IMR-90 (cell line): ENCODE measurements around the gene TTC39B. TPM values are rescaled to one million over a fixed set of nuclear protein-coding genes. Genes with fewer than 3 reads are reported as not detected.

ENCODE experiments used
- ATAC-seq: fragments of 200-7000 bp; cut with Tn5 transposase; 2 replicates; pipeline ENCODE4 v1.9.1; 2020; ENCODE audit warnings: low read depth, mild to moderate bottlenecking, moderate library complexity
- BruUV-seq: library from RNA; stranded (reverse); fragments of 400-500 nt; replicated peaks from 2 replicates; lab custom pipeline; 2021; lab: Mats Ljungman, UMichigan
- CTCF ChIA-PET: fragments of 300-600 bp; formaldehyde crosslinking; extraction: SDS; loops from one replicate; lab custom pipeline; 2021; ENCODE audit warnings: antibody characterized with exemption; lab: Yijun Ruan, JAX
- POLR2A ChIA-PET: fragments of 300-600 bp; sonication (Branson Sonifier 250); formaldehyde crosslinking; loops from one replicate; lab custom pipeline; 2022; ENCODE audit warnings: antibody characterized with exemption; ENCODE audit not compliant: unreplicated experiment; lab: Charles Lee
- DNase-seq: peaks from one replicate; pipeline ENCODE4 v3.0.0; 2013
- H2AFZ ChIP-seq: replicated peaks from 2 replicates; pipeline ENCODE3; 2013; ENCODE audit warnings: low read length, mild to moderate bottlenecking; ENCODE audit not compliant: poor library complexity
- H2AK5ac ChIP-seq: 2 replicates; pipeline ENCODE4 v1.6.1; 2013; ENCODE audit warnings: low read depth, low read length, inconsistent platforms
- H2AK9ac ChIP-seq: replicated peaks from 2 replicates; pipeline ENCODE3; 2013; ENCODE audit warnings: mild to moderate bottlenecking, low read depth, low read length, moderate library complexity; ENCODE audit not compliant: poor library complexity
- H2BK120ac ChIP-seq: 2 replicates; pipeline ENCODE4 v1.6.1; 2013; ENCODE audit warnings: low read depth, low read length, inconsistent platforms
- H2BK15ac ChIP-seq: 3 replicates; pipeline ENCODE4 v1.6.1; 2013; ENCODE audit warnings: low read depth, low read length, inconsistent platforms
- H2BK20ac ChIP-seq: 2 replicates; pipeline ENCODE4 v1.6.1; 2013; ENCODE audit warnings: low read depth, mild to moderate bottlenecking, inconsistent platforms, low read length, moderate library complexity
- H2BK5ac ChIP-seq: 2 replicates; pipeline ENCODE4 v1.6.1; 2013; ENCODE audit warnings: mild to moderate bottlenecking, low read depth, low read length, inconsistent platforms; ENCODE audit not compliant: poor library complexity, severe bottlenecking
- H3K14ac ChIP-seq: replicated peaks from 2 replicates; pipeline ENCODE4 v1.6.1; 2013; ENCODE audit warnings: low read depth, low read length, inconsistent platforms
- H3K18ac ChIP-seq: 2 replicates; pipeline ENCODE4 v1.6.1; 2013; ENCODE audit warnings: low read depth, low read length, control low read depth
- H3K23ac ChIP-seq: 2 replicates; pipeline ENCODE4 v1.6.1; 2013; ENCODE audit warnings: low read depth, low read length, inconsistent platforms
- H3K27ac ChIP-seq: 2 replicates; pipeline ENCODE4 v1.5.1; 2013; ENCODE audit warnings: mild to moderate bottlenecking, control low read depth, low read length; ENCODE audit not compliant: insufficient read depth
- H3K27me3 ChIP-seq: 2 replicates; pipeline ENCODE4 v1.6.1; 2013; ENCODE audit warnings: low read length; ENCODE audit not compliant: control insufficient read depth, insufficient read depth
- H3K36me3 ChIP-seq: 2 replicates; pipeline ENCODE4 v1.6.1; 2013; ENCODE audit warnings: low read length, mixed read lengths; ENCODE audit not compliant: control insufficient read depth, insufficient read depth
- H3K4ac ChIP-seq: 2 replicates; pipeline ENCODE4 v1.6.1; 2013; ENCODE audit warnings: low read depth, low read length, inconsistent platforms
- H3K4me1 ChIP-seq: 2 replicates; pipeline ENCODE4 v1.6.1; 2013; ENCODE audit warnings: low read length, mixed read lengths; ENCODE audit not compliant: control insufficient read depth, insufficient read depth
- H3K4me2 ChIP-seq: 2 replicates; pipeline ENCODE4 v1.6.1; 2013; ENCODE audit warnings: low read depth, mild to moderate bottlenecking, control low read depth, low read length, moderate library complexity
- H3K4me3 ChIP-seq: 2 replicates; pipeline ENCODE4 v1.5.1; 2013; ENCODE audit warnings: low read depth, mild to moderate bottlenecking, control low read depth, low read length, moderate library complexity; ENCODE audit not compliant: insufficient read depth
- H3K56ac ChIP-seq: 2 replicates; pipeline ENCODE4 v1.6.1; 2013; ENCODE audit warnings: low read length, inconsistent platforms; ENCODE audit not compliant: insufficient read depth; ENCODE audit errors: extremely low read depth
- H3K79me1 ChIP-seq, 2 experiments: 2 replicates each; pipeline ENCODE4 v1.6.1; 2013; ENCODE audit warnings: low read length in 2 of 2, inconsistent platforms in 1 of 2, low read depth in 1 of 2
- H3K9ac ChIP-seq: 2 replicates; pipeline ENCODE4 v1.6.1; 2013; ENCODE audit warnings: low read depth, low read length, control low read depth
- H3K9me1 ChIP-seq: 2 replicates; pipeline ENCODE4 v1.6.1; 2013; ENCODE audit warnings: low read length, inconsistent platforms; ENCODE audit not compliant: insufficient read depth
- H3K9me3 ChIP-seq: 2 replicates; pipeline ENCODE4 v1.6.1; 2013; ENCODE audit warnings: low read length; ENCODE audit not compliant: control insufficient read depth, insufficient read depth
- H4K20me1 ChIP-seq: 2 replicates; pipeline ENCODE4 v1.6.1; 2013; ENCODE audit warnings: low read length, inconsistent platforms; ENCODE audit not compliant: insufficient read depth
- H4K5ac ChIP-seq: 2 replicates; pipeline ENCODE4 v1.6.1; 2013; ENCODE audit warnings: mild to moderate bottlenecking, low read depth, low read length, control low read depth
- H4K8ac ChIP-seq, 2 experiments: 2 replicates each; pipeline ENCODE4 v1.6.1; 2013; ENCODE audit warnings: low read depth in 2 of 2, low read length in 2 of 2, control low read depth in 1 of 2, inconsistent platforms in 1 of 2
- H4K91ac ChIP-seq: 2 replicates; pipeline ENCODE4 v1.6.1; 2013; ENCODE audit warnings: low read depth, low read length, inconsistent platforms; ENCODE audit not compliant: insufficient read depth
- BHLHE40 ChIP-seq: fragments of 150-350 bp; IDR thresholded peaks from 2 replicates; pipeline ENCODE4 v1.6.1; 2016; ENCODE audit warnings: mild to moderate bottlenecking, low read depth, low read length
- CEBPB ChIP-seq: IDR thresholded peaks from 2 replicates; pipeline ENCODE4 v1.6.1; 2012; ENCODE audit warnings: low read depth, low read length, improper control_type of control experiment
- CHD1 ChIP-seq: IDR thresholded peaks from 2 replicates; pipeline ENCODE4 v1.6.1; 2012; ENCODE audit warnings: low read depth, low read length, improper control_type of control experiment
- FOS ChIP-seq: fragments of 150-350 bp; IDR thresholded peaks from 2 replicates; pipeline ENCODE4 v1.6.1; 2016; ENCODE audit warnings: low read depth, low read length
- MAFK ChIP-seq: IDR thresholded peaks from 2 replicates; pipeline ENCODE4 v1.6.1; 2012; ENCODE audit warnings: low read depth, low read length, improper control_type of control experiment
- MAZ ChIP-seq: IDR thresholded peaks from 2 replicates; pipeline ENCODE4 v1.6.1; 2012; ENCODE audit warnings: low read depth, mild to moderate bottlenecking, low read length, improper control_type of control experiment, moderate library complexity, borderline replicate concordance
- MXI1 ChIP-seq: IDR thresholded peaks from 2 replicates; pipeline ENCODE4 v1.6.1; 2012; ENCODE audit warnings: low read depth, mild to moderate bottlenecking, low read length, moderate library complexity, borderline replicate concordance
- NFE2L2 ChIP-seq: fragments of 150-350 bp; IDR thresholded peaks from 2 replicates; pipeline ENCODE4 v1.6.1; 2016; ENCODE audit warnings: low read depth, mild to moderate bottlenecking, low read length
- POLR2A ChIP-seq: IDR thresholded peaks from 2 replicates; pipeline ENCODE4 v1.6.1; 2012; ENCODE audit warnings: mild to moderate bottlenecking, low read depth, low read length
- RAD21 ChIP-seq: IDR thresholded peaks from 2 replicates; pipeline ENCODE4 v1.6.1; 2012; ENCODE audit warnings: low read length, improper control_type of control experiment
- RCOR1 ChIP-seq: IDR thresholded peaks from 2 replicates; pipeline ENCODE4 v1.6.1; 2012; ENCODE audit warnings: mild to moderate bottlenecking, low read length, improper control_type of control experiment; ENCODE audit not compliant: insufficient replicate concordance
- RFX5 ChIP-seq: IDR thresholded peaks from 2 replicates; pipeline ENCODE4 v1.8.0; 2012; ENCODE audit warnings: low read depth, mild to moderate bottlenecking, low read length, moderate library complexity
- SMC3 ChIP-seq: fragments of 150-350 bp; IDR thresholded peaks from 2 replicates; pipeline ENCODE4 v1.6.1; 2016; ENCODE audit warnings: low read depth, mild to moderate bottlenecking, antibody characterized with exemption, low read length, moderate library complexity
- WGBS, 2 experiments: methylation state at CpG; one replicate each; pipeline versions ENCODE4 v1.1.5 to v1.1.7; 2013; ENCODE audit warnings: missing lambda C conversion rate in 2 of 2; ENCODE audit not compliant: insufficient read length in 1 of 2; ENCODE audit errors: extremely low coverage in 2 of 2; 5-methylcytosine and 5-hydroxymethylcytosine counted together
- dilution Hi-C: fragments of 300-500 bp; cut with HindIII; formaldehyde crosslinking; loops from one replicate; pipeline ENCODE4 v1.14.3; 2018; ENCODE audit warnings: low sequenced_read_pairs; ENCODE audit not compliant: unreplicated experiment
- in situ Hi-C: fragments of 300-500 bp; cut with MboI; formaldehyde crosslinking; loops from 3 replicates; pipeline ENCODE4 v1.14.3; 2019; ENCODE audit warnings: low sequenced_read_pairs, inconsistent platforms, mixed read lengths
- intact Hi-C: fragments of 100-400 bp; cut with micrococcal nuclease; formaldehyde crosslinking; loops from 2 replicates; pipeline ENCODE4 v1.10.0; 2022
- polyA plus RNA-seq, 3 experiments: library from polyadenylated mRNA; depleted of rRNA; stranded (reverse); fragments of >200 nt; gene quantifications; 2 replicates each; pipeline ENCODE4 v1.2.3, GENCODE V29; 2012; ENCODE audit warnings: low replicate concordance in 1 of 3
- total RNA-seq: library from RNA; depleted of rRNA; stranded (reverse); fragments of >200 nt; gene quantifications from 2 replicates; pipeline ENCODE4 v1.2.3, GENCODE V29; 2012
- TF ChIP-seq, protein P1 (sequence below): conservative IDR thresholded peaks from 2 replicates; pipeline ENCODE4 v1.5.1; 2012; ENCODE audit warnings: mild to moderate bottlenecking, low read depth, low read length, improper control_type of control experiment
- TF ChIP-seq, protein P2 (sequence below): fragments of 150-350 bp; IDR thresholded peaks from 2 replicates; pipeline ENCODE4 v1.6.1; 2017; ENCODE audit warnings: mild to moderate bottlenecking, antibody characterized with exemption, low read length, low read depth
- TF ChIP-seq, protein P3 (sequence below): fragments of 150-350 bp; IDR thresholded peaks from 2 replicates; pipeline ENCODE4 v1.6.1; 2016; ENCODE audit warnings: low read depth, mild to moderate bottlenecking, low read length, moderate library complexity, borderline replicate concordance

The TTC39B gene
- total and polyA plus RNA-seq, 2 of the 4 experiments (the other 2 are of a cell fraction), result 2.5 to 12.2 TPM

DNA sequence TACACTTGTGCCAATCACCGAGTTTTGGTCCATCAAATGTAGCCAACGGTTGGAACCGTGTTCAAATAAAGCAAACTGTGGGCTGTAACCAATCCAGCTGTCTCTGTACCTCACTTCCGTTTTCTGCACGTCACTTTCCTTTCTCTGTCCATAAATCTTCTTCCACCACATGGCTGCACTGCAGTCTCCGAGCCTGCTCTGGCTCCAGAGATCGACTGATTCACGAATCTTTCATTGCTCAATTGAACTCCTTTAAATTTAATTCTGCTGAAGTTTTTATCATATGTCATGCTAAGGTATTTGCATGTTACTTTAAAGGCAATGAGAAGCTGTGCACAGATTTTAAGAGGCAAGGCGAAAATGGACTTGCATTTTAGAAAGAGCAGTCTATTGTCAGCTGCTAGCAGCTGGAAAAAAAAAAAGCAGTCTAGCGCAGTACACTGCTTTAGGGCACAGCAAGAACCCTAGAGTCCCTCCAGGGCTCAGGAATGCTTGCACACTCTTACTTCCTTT is 13.2 kb downstream of the TTC39B start:
- H3K9me1 ChIP-seq, result peaks cover 17% of the 10 kb centered on the region
- no peak overlapping the region for H3K4me2 ChIP-seq
- dilution Hi-C loops, result no loop called here
- H3K14ac ChIP-seq, result no peak overlapping the region; the same call in 1 of the 2 replicates
- TF ChIP-seq SMC3 (no peak), RFX5 (no peak), MAZ (no peak), MXI1 (no peak), NFE2L2 (no peak), RAD21 (no peak), CHD1 (no peak), FOS (no peak), POLR2A (no peak), RCOR1 (no peak), MAFK (no peak), BHLHE40 (no peak), CEBPB (no peak)
- TF ChIP-seq, protein P1, sequence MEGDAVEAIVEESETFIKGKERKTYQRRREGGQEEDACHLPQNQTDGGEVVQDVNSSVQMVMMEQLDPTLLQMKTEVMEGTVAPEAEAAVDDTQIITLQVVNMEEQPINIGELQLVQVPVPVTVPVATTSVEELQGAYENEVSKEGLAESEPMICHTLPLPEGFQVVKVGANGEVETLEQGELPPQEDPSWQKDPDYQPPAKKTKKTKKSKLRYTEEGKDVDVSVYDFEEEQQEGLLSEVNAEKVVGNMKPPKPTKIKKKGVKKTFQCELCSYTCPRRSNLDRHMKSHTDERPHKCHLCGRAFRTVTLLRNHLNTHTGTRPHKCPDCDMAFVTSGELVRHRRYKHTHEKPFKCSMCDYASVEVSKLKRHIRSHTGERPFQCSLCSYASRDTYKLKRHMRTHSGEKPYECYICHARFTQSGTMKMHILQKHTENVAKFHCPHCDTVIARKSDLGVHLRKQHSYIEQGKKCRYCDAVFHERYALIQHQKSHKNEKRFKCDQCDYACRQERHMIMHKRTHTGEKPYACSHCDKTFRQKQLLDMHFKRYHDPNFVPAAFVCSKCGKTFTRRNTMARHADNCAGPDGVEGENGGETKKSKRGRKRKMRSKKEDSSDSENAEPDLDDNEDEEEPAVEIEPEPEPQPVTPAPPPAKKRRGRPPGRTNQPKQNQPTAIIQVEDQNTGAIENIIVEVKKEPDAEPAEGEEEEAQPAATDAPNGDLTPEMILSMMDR, result no peak
- TF ChIP-seq, protein P2, sequence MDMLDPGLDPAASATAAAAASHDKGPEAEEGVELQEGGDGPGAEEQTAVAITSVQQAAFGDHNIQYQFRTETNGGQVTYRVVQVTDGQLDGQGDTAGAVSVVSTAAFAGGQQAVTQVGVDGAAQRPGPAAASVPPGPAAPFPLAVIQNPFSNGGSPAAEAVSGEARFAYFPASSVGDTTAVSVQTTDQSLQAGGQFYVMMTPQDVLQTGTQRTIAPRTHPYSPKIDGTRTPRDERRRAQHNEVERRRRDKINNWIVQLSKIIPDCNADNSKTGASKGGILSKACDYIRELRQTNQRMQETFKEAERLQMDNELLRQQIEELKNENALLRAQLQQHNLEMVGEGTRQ, result no peak
- TF ChIP-seq, protein P3, sequence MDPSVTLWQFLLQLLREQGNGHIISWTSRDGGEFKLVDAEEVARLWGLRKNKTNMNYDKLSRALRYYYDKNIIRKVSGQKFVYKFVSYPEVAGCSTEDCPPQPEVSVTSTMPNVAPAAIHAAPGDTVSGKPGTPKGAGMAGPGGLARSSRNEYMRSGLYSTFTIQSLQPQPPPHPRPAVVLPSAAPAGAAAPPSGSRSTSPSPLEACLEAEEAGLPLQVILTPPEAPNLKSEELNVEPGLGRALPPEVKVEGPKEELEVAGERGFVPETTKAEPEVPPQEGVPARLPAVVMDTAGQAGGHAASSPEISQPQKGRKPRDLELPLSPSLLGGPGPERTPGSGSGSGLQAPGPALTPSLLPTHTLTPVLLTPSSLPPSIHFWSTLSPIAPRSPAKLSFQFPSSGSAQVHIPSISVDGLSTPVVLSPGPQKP, result no peak
- no peak for DNase-seq
- H3K79me1 ChIP-seq, result peaks cover 44 to 78% of the 10 kb centered on the region in 2 experiments
- no peak overlapping the region for H3K9ac ChIP-seq
- H4K5ac ChIP-seq, result 0 out of 2 replicates have a peak overlapping the region, but pooled peaks have one; percentile 57
- 0 out of 2 replicates have a peak overlapping the region, but pooled peaks have one; percentile 8 for H3K4ac ChIP-seq
- no peak overlapping the region for H2BK120ac ChIP-seq
- WGBS, 2 experiments, result 63% methylated on average over 1 of the region's 10 CpGs; no CpG with 5 or more reads in 1 of the 2 experiments
- H2BK20ac ChIP-seq, result no peak overlapping the region
- H4K20me1 ChIP-seq, result no peaks in the 10 kb centered on the region
- intact Hi-C loops, result no loop called here
- no peak overlapping the region for H2BK5ac ChIP-seq
- peak overlapping the region; percentile 2; the same call in 1 of the 2 replicates for H2AK5ac ChIP-seq
- H3K27ac ChIP-seq, result no peak overlapping the region
- no peak overlapping the region for H3K56ac ChIP-seq
- no TSS peak for BruUV-seq
- no peak overlapping the region for H2BK15ac ChIP-seq
- peaks cover 25% of the 10 kb centered on the region for H3K4me1 ChIP-seq
- CTCF ChIA-PET, result interaction anchor here (1.2 kb wide), 1 partner anchor 125 kb away, joined by 3 read pairs; no protein-coding TSS in a partner anchor
- 0 out of 2 replicates have a peak overlapping the region, but pooled peaks have one; percentile 41 for H3K23ac ChIP-seq
- H3K27me3 ChIP-seq, result no peaks in the 10 kb centered on the region
- H3K18ac ChIP-seq, result no peak overlapping the region
- H2AK9ac ChIP-seq, result no peak overlapping the region
- no peak for ATAC-seq
- peak overlapping the region in 1 of 2 experiments; percentile 64; a peak in 2 of 4 replicates for H4K8ac ChIP-seq
- H3K9me3 ChIP-seq, result no peaks in the 10 kb centered on the region
- in situ Hi-C loops, result no loop called here
- no peak overlapping the region for H2AFZ ChIP-seq
- H4K91ac ChIP-seq, result 0 out of 2 replicates have a peak overlapping the region, but pooled peaks have one; percentile 1
- peaks cover 3% of the 10 kb centered on the region; the same call in 1 of the 2 replicates for H3K36me3 ChIP-seq
- H3K4me3 ChIP-seq, result no peak overlapping the region
- POLR2A ChIA-PET, result no interaction called here
